GM13976 (cell line): ENCODE data around the gene DENND6B.

Experiments
- DNase-seq: peaks from one replicate; pipeline ENCODE4 v3.0.0; 2012; ENCODE audit warnings: low spot score
- in situ Hi-C: fragments of 300-500 bp; cut with MboI; formaldehyde crosslinking; loops from one replicate; pipeline ENCODE4 v1.12.0; 2022; ENCODE audit warnings: low sequenced_read_pairs, mixed read lengths, inconsistent platforms; ENCODE audit not compliant: unreplicated experiment
- TF ChIP-seq, protein P1 (sequence below): IDR thresholded peaks from 2 replicates; pipeline ENCODE4 v1.5.1; 2012; ENCODE audit warnings: borderline replicate concordance, mild to moderate bottlenecking; ENCODE audit not compliant: insufficient read depth; ENCODE audit errors: extremely low read depth, missing control alignments, control extremely low read depth

DENND6B gene

DNA sequence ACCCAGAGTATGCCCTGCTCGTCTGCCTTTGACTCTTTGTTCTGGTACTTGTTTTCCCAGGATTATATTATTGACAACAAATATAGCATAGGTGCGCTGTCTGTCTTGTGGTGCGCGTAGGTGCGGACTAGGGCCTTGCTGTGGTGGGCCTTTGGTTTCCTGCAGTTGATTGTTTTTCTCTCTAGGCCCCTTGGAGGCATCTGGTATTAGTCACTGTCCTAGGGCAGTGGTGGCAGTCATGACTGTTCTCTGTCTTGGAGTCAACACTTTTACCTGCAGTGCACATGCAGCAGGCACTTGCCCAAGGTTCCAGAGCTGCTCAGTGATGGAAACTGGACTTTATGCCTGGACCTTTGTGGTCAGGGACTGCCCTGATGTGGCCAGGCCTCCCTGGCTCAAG is 34.9 kb upstream of the DENND6B start:
- in situ Hi-C loops, result no loop called here
- no peak for DNase-seq
- TF ChIP-seq, protein P1, sequence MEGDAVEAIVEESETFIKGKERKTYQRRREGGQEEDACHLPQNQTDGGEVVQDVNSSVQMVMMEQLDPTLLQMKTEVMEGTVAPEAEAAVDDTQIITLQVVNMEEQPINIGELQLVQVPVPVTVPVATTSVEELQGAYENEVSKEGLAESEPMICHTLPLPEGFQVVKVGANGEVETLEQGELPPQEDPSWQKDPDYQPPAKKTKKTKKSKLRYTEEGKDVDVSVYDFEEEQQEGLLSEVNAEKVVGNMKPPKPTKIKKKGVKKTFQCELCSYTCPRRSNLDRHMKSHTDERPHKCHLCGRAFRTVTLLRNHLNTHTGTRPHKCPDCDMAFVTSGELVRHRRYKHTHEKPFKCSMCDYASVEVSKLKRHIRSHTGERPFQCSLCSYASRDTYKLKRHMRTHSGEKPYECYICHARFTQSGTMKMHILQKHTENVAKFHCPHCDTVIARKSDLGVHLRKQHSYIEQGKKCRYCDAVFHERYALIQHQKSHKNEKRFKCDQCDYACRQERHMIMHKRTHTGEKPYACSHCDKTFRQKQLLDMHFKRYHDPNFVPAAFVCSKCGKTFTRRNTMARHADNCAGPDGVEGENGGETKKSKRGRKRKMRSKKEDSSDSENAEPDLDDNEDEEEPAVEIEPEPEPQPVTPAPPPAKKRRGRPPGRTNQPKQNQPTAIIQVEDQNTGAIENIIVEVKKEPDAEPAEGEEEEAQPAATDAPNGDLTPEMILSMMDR, result no peak

DNA sequence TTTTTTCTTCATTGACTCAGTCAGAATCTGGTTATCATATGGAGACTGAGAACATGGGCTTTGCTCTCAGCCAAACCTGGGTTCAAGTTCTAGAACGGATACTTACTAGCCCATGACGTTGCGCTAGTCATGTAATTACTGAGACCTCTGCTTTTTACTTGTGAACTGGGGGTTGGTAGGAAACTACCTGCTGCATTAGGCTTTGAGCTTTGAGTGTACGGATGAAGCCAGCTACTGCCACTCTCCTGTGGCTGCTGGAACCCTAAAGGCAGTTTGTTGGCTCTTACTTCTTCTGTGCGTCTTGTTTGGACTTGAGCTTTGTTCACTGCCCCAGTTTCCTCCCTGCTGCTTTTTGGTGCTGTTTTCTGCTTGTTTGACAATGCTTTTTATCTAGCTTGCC is 34.4 kb upstream of the DENND6B start:
- TF ChIP-seq, protein P1, result no peak
- in situ Hi-C loops, result no loop called here
- no peak for DNase-seq

DNA sequence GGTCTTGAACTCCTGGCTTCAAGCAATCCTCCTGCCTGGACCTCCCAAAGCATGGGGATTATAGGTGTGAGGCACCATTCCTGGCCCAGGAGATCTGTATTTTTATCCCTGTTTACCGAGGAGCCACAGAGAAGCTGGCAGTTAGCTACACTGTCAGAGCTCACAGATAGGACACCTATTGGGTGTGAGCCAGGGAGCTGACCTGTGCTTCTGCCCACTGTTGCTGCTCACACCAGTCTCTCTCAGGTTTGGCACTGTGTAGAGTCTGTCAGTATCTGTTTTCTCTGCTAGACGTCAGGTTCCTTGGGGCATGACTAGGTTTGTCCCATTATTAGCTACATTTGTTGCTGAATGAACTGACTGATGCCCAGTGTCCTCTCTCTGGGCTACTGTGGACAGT is 33.8 kb upstream of the DENND6B start:
- no peak for DNase-seq
- in situ Hi-C loops, result no loop called here
- TF ChIP-seq, protein P1, result no peak

DNA sequence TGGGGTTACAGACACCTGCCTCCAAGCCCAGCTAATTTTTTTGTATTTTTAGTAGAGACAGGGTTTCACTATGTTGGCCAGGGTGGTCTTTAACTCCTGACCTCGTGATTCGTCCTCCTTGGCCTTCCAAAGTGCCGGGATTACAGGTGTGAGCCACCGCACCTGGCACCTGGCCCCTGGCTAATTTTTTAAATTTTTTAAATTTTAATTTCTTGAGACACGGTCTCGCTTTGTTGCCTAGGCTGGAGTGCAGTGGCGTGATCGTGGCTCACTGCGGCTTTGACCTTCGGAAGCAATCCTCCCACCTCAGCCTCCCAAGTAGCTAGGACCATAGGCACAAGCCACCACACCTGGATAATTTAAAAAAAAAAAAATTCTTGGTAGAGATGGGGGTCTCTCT is 30.9 kb upstream of the DENND6B start:
- in situ Hi-C loops, result no loop called here
- DNase-seq, result no peak
- TF ChIP-seq, protein P1, result no peak

DNA sequence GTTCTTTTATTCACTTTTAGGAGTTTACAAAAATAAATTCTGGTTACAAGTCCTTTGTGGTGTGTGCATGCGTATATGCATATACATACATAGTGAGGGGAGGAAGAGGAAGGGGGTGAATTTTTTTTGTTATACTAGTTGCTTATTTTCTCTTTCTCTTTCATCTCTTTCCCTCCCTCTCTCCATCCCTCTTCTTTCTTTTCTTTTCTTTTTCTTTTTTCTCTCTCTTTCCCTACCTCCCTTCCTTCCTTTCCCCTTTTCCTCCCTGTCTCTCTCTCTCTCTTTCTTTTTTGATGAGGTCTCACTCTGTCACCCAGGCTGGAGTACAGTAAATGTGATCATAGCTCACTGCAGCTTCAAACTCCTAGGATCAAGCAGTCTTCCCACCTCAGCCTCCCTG is 30.4 kb upstream of the DENND6B start:
- DNase-seq, result no peak
- in situ Hi-C loops, result no loop called here
- TF ChIP-seq, protein P1, result no peak

DNA sequence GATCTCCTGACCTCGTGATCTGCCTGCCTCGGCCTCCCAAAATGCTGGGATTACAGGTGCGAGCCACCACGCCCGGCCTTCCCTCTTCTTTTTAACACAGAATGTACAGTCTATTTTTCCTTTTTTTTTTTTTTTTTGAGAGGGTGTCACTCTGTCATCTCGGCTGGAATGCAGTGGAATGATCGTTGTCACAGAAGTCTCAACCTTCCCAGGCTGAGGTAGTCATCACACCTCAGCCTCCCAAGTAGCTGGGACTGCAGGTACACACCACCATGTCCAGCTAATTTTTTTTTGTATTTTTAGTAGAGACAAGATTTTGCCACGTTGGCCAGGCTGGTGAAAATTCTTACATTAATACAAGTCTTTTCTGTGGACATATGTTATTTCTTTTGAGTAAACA is 29.4 kb upstream of the DENND6B start:
- TF ChIP-seq, protein P1, result no peak
- in situ Hi-C loops, result no loop called here
- DNase-seq, result no peak

DNA sequence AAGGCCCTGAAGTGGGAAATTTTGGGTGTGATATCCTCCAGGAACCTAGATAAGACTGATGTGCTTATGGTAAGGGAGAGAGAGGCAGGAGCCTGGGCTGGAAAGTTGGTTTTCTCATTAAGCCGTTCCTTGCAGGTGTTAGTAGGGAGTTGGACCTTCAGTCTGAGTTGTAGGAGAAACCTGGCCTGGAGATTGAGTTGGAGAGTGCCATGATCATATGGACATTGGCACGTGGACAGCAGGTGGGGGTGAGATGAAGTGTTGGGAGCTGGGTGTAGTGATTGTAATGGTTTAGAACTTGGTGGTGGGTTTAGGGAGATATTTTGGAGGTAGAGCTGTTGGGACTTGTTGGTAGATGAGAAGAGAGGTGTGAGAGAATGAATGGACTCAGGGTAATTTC is 21.2 kb upstream of the DENND6B start:
- no peak for DNase-seq
- in situ Hi-C loops, result no loop called here
- TF ChIP-seq, protein P1, result no peak
